T47D (cell line): ENCODE data around the gene FAM107B.

ENCODE experiments used
- DNase-seq, 2 experiments: peaks; one replicate each; pipeline versions ENCODE4 v3.0.0 to v3.0.0-alpha.2; 2011 to 2012; ENCODE audit warnings: low read depth in 1 of 2, low spot score in 1 of 2
- JUND ChIP-seq: IDR thresholded peaks from 2 replicates; pipeline ENCODE4 v1.6.1; 2012; ENCODE audit warnings: low read depth
- in situ Hi-C: cut with HindIII; loops from 2 replicates; pipeline ENCODE4 v1.10.0; 2016; ENCODE audit warnings: low sequenced_read_pairs, low pct_unique_long_range_greater_than_20kb

FAM107B gene

DNA sequence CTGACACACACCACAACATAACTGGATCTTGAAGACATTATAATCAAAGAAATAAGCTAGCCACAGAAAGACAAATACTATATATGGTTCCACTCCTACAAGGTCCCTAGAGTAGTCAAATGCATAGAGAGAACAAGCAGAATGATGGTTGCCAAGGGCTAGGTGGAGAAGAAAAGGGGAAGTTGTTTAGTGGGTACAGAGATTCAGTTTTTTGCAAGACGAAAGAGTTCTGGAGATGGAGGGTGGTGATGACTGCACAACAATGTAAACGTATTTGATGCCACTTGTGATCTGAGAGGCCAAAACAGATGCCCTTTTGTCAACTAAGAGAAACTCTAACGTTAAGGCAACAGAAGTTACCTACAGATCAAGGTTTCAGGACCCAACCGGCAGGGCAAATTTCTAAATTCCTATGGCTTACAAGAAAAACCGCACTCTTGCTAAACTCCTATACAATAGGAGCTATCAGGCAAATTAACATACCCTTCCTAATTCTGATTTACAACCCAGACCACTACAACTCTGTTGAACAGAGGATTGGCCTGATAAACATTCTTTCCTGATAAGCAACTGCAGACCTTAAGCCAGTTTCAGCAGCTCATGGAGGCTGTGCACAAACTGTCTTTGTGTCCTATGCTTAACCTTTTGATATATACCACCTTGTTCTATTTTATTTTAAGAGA is 69.0 kb downstream of the FAM107B start:
- DNase-seq = no peak
- in situ Hi-C loops = no loop called here
- TF ChIP-seq JUND = no peak

DNA sequence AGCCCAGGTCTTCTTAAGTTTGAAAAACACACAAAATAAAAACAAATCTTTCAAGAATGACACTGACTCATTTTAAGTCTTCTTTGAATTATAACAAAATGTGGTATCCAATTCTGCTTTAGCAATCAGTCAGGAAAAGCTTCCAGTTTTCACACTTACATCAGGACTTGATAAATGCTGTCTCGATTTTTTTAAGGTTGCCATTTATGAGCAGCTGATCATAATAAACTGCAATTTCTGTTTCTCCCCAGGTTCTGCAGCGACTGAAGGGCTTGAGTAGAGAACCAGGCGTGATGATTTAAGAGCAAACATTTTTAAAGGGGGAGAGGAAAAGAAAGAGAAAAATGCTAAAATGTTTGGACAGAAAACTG is 71.1 kb downstream of the FAM107B start:
- in situ Hi-C loops = no loop called here
- no peak for DNase-seq
- no peak for TF ChIP-seq JUND

DNA sequence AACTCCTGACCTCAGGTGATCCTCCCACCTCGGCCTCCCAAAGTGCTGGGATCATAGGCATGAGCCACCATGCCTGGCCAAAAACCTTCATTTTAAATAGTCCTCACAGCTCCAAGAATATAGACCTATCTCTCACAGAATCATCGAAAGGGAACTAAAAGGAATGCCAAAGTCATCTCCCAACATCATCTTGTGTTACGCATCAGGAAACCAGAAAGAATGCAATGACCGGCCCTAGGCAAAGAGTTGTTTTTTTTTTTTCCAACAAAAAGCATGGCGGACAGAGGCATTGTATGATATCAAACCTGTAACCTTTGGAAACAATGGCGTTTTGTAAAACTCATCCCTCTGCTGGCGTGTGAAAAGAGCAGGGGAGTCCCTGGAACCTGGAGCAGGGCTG is 73.2 kb downstream of the FAM107B start:
- DNase-seq = no peak
- in situ Hi-C loops = no loop called here
- no peak for TF ChIP-seq JUND

DNA sequence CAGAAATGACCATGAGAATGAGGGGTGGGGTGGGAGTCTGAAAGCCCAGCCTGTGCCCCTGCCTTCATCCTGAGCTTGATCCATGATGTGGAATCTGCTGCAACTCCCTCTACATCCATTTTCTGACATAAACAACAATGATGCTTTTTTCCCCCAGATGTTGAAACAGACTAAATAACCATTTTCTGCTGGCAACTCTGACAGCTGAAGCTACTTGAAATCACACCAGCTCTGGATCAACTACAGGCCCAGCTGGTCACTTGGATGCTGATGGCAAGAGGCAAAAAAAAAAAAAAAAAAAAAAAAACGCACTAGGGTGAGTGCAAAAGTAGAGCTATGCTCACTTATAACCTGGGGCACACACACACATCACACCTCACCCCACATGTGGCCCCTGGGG is 74.2 kb downstream of the FAM107B start:
- no peak for DNase-seq
- in situ Hi-C loops = no loop called here
- TF ChIP-seq JUND = no peak

DNA sequence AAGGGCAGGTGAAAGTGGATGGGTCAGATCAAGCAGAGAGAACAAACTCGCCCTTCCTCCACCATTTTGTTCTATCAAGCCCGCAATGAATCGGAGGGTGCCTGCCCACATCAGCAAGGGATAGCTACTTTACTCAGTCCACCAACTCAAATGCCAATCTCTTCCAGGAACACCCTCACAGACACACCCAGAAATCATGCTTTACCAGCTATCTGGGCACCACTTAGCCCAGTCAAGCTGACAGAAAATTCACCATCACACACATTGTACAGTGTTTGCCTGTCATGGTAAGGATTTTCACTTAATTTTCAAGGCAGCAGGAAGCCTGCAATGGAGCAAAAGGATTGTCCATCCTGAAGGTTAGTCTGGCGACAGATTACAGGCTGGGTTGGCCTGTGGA is 75.2 kb downstream of the FAM107B start:
- in situ Hi-C loops = no loop called here
- DNase-seq = no peak
- no peak for TF ChIP-seq JUND

DNA sequence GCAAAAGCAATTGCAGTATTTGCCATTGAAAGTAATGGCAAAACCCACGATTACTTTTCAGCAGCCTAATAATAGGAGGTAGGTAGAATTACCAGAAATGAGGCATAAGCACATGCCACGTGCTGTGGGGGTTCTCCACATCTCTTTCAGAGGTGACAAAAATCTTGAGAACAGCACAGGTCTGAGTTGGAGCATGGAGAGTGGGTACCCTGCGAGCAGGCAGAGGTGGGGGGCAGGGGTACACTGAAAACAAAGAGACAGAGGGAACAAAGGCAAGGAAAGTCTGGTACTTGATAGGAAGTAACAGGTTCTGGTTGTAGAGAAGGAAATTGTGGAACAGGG is 75.9 kb downstream of the FAM107B start:
- TF ChIP-seq JUND = no peak
- no peak for DNase-seq
- in situ Hi-C loops = no loop called here

DNA sequence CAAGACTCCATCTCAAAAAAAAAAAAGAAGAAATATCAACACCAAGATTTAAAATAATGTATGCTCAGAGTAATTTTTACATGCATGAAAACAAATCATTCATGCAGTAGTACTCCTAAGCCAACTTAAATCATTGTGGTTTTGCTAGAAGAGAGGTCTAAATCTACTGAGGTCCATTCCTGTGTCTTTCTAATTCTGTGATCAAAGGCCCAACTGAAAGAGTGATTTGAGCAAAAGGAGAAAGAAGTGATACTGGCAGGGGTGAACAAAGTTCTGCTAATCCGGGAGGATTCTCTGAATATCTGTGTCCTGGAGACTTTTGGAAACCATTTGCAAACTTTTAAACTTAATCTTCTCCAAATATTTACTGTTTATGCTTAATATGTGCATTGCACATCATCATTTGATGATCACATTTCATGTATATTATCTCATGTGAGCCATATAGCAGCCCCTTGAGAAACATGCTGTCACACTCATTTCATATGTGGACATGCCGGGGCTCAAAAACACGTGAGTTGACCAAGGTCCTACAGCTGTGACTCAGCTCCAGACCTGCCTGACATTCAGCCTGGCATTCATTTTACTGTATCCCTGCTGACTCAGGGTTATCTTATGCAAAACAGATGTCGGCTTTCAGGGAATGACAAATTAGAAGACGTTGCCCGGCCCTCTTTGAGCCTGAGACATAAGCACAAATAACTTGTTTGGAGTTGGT is 76.4 kb downstream of the FAM107B start:
- in situ Hi-C loops = no loop called here
- no peak for DNase-seq
- TF ChIP-seq JUND = no peak

DNA sequence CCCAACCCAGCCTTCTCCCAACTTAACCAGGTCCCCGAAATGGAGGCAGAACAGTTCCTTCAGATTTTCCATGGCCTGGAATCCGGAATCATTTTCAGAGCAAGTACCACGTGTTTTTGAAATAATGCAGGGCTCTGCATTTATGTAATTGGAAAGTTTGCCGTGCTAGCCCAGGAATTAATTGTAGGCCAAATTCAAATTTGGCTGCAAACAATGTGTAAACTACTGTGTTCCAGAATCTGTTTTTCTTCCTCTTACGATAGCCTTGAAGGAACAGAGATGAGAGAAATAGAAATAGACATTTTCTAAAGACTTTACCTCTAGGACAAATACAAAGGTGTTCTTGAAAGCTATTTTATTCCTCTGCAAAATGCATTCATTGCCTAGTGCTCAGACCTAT is 77.4 kb downstream of the FAM107B start:
- no peak for DNase-seq
- TF ChIP-seq JUND = no peak
- in situ Hi-C loops = no loop called here

DNA sequence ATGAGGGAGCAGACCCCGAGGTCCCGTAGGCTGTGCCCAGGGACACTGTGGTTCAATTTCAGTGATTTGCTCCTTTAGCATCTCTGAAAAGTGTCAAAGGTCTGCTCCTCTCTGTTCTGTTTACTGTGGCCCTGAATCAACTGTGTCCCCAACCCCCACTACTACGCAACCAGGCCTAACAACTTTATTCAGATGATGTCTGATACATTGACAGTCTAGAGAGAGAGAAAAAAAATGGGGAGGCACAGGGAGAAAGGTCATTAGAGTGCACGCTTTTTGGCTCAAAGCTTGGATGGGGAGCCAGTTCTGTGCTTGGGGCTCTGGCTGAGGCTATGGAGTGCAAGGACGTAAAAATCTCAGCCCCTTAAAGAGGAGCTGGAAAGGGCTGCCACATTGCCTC is 77.9 kb downstream of the FAM107B start:
- no peak for TF ChIP-seq JUND
- DNase-seq = no peak
- in situ Hi-C loops = no loop called here

DNA sequence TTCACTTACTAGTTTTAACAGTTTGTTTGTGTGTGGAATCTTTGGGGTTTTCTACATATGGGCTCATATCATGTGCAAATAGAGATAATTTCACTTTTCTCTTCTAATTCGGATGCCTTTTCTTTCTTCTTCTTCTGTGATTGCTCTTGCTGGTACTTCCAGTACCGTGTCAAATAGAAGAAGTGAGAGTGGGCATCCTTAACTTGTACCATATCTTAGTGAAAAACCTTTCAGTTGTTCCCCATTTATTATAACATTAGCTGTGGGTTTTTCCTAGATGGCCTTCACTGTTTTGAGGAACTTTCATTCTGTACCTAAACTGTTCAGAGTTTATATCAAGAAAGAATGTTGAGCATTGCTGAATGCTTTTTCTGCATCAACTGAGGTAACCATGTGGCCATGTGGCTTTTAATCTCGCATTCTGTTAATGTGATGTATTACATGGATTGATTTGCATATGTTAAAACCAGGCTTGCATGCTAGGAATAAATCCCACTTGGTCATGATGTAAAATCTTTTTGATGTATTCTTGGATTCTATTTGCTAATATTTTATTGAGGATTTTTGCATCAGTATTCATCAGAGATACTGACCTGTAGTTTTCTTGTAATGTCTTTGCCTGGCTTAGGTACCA is 78.7 kb downstream of the FAM107B start:
- DNase-seq = no peak
- TF ChIP-seq JUND = no peak
- in situ Hi-C loops = no loop called here

DNA sequence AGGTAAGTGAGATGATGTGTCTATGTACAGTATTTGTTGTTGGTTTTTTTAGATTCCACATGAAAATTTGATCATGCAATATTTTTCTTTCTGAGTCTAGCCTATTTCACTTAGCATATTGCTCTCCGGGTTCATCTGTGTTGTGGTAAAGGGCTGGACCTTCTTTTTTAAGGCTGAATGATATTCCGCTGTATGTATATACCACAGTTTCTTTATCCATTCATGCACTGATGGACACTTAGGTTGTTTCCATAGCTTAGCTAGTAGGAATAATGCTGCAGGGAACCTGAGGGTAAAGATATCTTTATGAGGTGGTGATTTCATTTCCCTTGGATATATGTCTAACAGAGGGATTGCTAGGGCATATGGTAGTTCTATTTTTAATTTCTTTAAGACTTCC is 80.8 kb downstream of the FAM107B start:
- in situ Hi-C loops = no loop called here
- TF ChIP-seq JUND = no peak
- DNase-seq = no peak

DNA sequence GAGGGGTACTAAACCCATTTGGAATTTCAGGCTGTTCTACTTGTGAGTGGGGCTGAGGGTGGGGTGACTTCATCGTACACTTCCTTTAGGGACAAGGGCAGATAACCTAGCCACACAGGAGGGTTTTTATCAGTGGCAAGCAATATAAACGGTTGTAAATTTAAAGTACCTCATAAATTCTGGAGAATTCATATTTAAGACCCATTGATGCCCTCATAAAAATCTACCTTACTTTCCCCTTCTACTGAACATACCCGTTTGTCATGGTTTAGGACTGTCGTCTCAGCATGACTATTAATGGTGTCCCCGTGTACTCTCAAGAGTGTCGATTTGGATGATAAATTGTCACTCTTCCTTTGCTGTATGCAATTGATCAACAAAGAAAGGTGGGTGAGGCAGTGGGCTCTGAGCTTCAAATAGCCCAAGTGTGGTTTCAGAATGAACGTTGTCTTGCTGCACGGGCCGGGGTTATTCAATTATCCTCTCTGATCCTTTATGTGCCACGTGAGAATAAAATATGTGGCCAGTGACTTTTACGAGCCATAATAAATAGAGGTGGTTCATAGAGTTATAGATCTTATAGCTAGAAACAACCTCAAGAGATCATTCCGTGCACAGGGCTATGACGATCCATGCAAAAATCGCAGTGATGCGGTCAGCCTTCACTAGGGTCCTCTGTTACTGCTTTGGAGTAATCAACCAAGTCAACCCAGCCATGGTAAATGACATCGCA is 82.2 kb downstream of the FAM107B start:
- TF ChIP-seq JUND = no peak
- in situ Hi-C loops = no loop called here
- no peak for DNase-seq

DNA sequence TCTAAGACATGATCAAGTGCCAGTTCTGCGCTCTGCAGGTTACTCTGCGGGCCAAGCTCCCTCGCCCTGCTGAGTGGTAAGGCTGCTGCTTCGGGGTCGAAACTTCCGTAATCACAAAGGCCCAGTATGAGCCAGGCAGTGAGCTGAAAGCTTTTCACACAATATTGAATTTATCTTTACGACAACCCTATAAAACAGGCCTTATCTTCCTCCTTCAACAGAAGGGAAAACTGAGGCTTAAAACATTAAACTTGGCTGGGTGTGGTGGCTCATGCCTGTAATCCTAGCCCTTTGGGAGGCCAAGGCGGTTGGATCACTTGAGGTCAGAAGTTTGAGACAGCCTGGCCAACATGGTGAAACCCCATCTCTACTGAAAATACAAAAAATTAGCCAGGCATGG is 83.3 kb downstream of the FAM107B start:
- in situ Hi-C loops = no loop called here
- no peak for TF ChIP-seq JUND
- DNase-seq = no peak
